H9 (cell line): ENCODE results near the gene KCNH2. TPM values are rescaled to one million over a fixed set of nuclear protein-coding genes. Genes with fewer than 3 reads are reported as not detected.

Experiments
- DNase-seq: peaks from one replicate; pipeline ENCODE4 v3.0.0-alpha.2; 2017
- H2AFZ ChIP-seq: one replicate; pipeline ENCODE4 v1.6.1; 2013; ENCODE audit warnings: mild to moderate bottlenecking, low read length, control low read depth, moderate library complexity
- H2AK5ac ChIP-seq: 2 replicates; pipeline ENCODE4 v1.6.1; 2013; ENCODE audit warnings: low read length, control low read depth, mixed read lengths; ENCODE audit not compliant: insufficient read length
- H2BK120ac ChIP-seq: one replicate; pipeline ENCODE4 v1.6.1; 2013; ENCODE audit warnings: low read depth, mild to moderate bottlenecking, low read length, control low read depth, inconsistent platforms; ENCODE audit not compliant: poor library complexity, severe bottlenecking
- H2BK12ac ChIP-seq: 2 replicates; pipeline ENCODE4 v1.6.1; 2013; ENCODE audit warnings: low read length, control low read depth, mixed read lengths, low read depth; ENCODE audit not compliant: insufficient read length
- H2BK15ac ChIP-seq: 2 replicates; pipeline ENCODE4 v1.6.1; 2013; ENCODE audit warnings: low read depth, low read length, control low read depth
- H2BK20ac ChIP-seq: one replicate; pipeline ENCODE4 v1.6.1; 2013; ENCODE audit warnings: low read depth, mild to moderate bottlenecking, low read length, control low read depth, inconsistent platforms; ENCODE audit not compliant: poor library complexity, severe bottlenecking
- H2BK5ac ChIP-seq: 2 replicates; pipeline ENCODE4 v1.6.1; 2013; ENCODE audit warnings: low read length, control low read depth, mixed read lengths; ENCODE audit not compliant: insufficient read length
- H3K14ac ChIP-seq: 2 replicates; pipeline ENCODE4 v1.6.1; 2013; ENCODE audit warnings: low read length, control low read depth; ENCODE audit not compliant: insufficient read depth
- H3K18ac ChIP-seq: 2 replicates; pipeline ENCODE4 v1.6.1; 2013; ENCODE audit warnings: low read depth, mild to moderate bottlenecking, mixed read lengths, low read length, control low read depth; ENCODE audit not compliant: insufficient read length
- H3K23ac ChIP-seq: 2 replicates; pipeline ENCODE4 v1.6.1; 2013; ENCODE audit warnings: low read length, control low read depth, mixed read lengths, low read depth; ENCODE audit not compliant: insufficient read length
- H3K23me2 ChIP-seq: 2 replicates; pipeline ENCODE4 v1.6.1; 2013; ENCODE audit warnings: low read depth, mild to moderate bottlenecking, mixed read lengths, low read length, control low read depth; ENCODE audit not compliant: insufficient read length, poor library complexity, severe bottlenecking
- H3K27ac ChIP-seq: 2 replicates; pipeline ENCODE4 v1.5.1; 2013; ENCODE audit warnings: low read length, control low read depth, mixed read lengths, low read depth; ENCODE audit not compliant: insufficient read length
- H3K27me3 ChIP-seq: 2 replicates; pipeline ENCODE4 v1.6.1; 2013; ENCODE audit warnings: low read length, control low read depth, inconsistent platforms; ENCODE audit not compliant: insufficient read depth
- H3K4ac ChIP-seq: 2 replicates; pipeline ENCODE4 v1.6.1; 2013; ENCODE audit warnings: low read depth, mild to moderate bottlenecking, control low read depth, inconsistent platforms, low read length, moderate library complexity
- H3K4me1 ChIP-seq: 2 replicates; pipeline ENCODE4 v1.6.1; 2013; ENCODE audit warnings: low read length, control low read depth, inconsistent platforms; ENCODE audit not compliant: insufficient read depth
- H3K4me2 ChIP-seq: 2 replicates; pipeline ENCODE4 v1.6.1; 2013; ENCODE audit warnings: low read length, control low read depth, mixed read lengths; ENCODE audit not compliant: insufficient read length, insufficient read depth
- H3K56ac ChIP-seq: 2 replicates; pipeline ENCODE4 v1.6.1; 2013; ENCODE audit warnings: low read depth, mild to moderate bottlenecking, mixed read lengths, low read length, control low read depth; ENCODE audit not compliant: insufficient read length
- H3K79me1 ChIP-seq: 2 replicates; pipeline ENCODE4 v1.6.1; 2013; ENCODE audit warnings: low read depth, mild to moderate bottlenecking, moderate library complexity, low read length, control low read depth, inconsistent platforms; ENCODE audit not compliant: insufficient read depth, poor library complexity, severe bottlenecking
- H3K79me2 ChIP-seq: 2 replicates; pipeline ENCODE4 v1.6.1; 2013; ENCODE audit warnings: low read length, control low read depth, inconsistent platforms; ENCODE audit not compliant: insufficient read depth
- H3K9ac ChIP-seq: 2 replicates; pipeline ENCODE4 v1.6.1; 2013; ENCODE audit warnings: low read length, control low read depth, mixed read lengths; ENCODE audit not compliant: insufficient read length; ENCODE audit errors: extremely low read depth
- H3K9me3 ChIP-seq: one replicate; pipeline ENCODE4 v1.6.1; 2013; ENCODE audit warnings: low read depth, low read length, inconsistent platforms; ENCODE audit not compliant: control insufficient read depth
- H3T11ph ChIP-seq: one replicate; pipeline ENCODE4 v1.6.1; 2013; ENCODE audit warnings: mild to moderate bottlenecking, low read length, control low read depth, inconsistent platforms
- H4K20me1 ChIP-seq: one replicate; pipeline ENCODE4 v1.6.1; 2013; ENCODE audit not compliant: control insufficient read depth, insufficient read length, insufficient read depth
- H4K5ac ChIP-seq: 2 replicates; pipeline ENCODE4 v1.6.1; 2013; ENCODE audit warnings: low read depth, mild to moderate bottlenecking, mixed read lengths, low read length, control low read depth; ENCODE audit not compliant: insufficient read length
- H4K8ac ChIP-seq: replicated peaks from 2 replicates; pipeline ENCODE4 v1.6.1; 2013; ENCODE audit warnings: low read length, control low read depth, mixed read lengths, low read depth; ENCODE audit not compliant: insufficient read length
- H4K91ac ChIP-seq: 2 replicates; pipeline ENCODE4 v1.6.1; 2013; ENCODE audit warnings: low read depth, mild to moderate bottlenecking, moderate library complexity, mixed read lengths, low read length, control low read depth; ENCODE audit not compliant: insufficient read length
- H3K27ac Mint-ChIP-seq, 3 experiments: 2 replicates in 2 of 3; 3 replicates in 1 of 3; pipeline ENCODE4 v1.8.0; 2020 to 2021; ENCODE audit warnings: mixed read lengths in 3 of 3, mild to moderate bottlenecking in 1 of 3, moderate library complexity in 1 of 3
- H3K27me3 Mint-ChIP-seq: 2 replicates; pipeline ENCODE4 v1.8.0; 2021; ENCODE audit warnings: low read depth, mild to moderate bottlenecking, moderate library complexity, mixed read lengths
- H3K36me3 Mint-ChIP-seq, 3 experiments: 2 replicates in 2 of 3; 3 replicates in 1 of 3; pipeline ENCODE4 v1.8.0; 2020 to 2021; ENCODE audit warnings: low read depth in 3 of 3, mixed read lengths in 3 of 3; ENCODE audit not compliant: insufficient read depth in 1 of 3
- H3K4me1 Mint-ChIP-seq, 2 experiments: 2 replicates each; pipeline ENCODE4 v1.8.0; 2020; ENCODE audit warnings: mixed read lengths in 2 of 2
- H3K4me3 Mint-ChIP-seq, 2 experiments: 2 replicates in 1 of 2; 3 replicates in 1 of 2; pipeline ENCODE4 v1.8.0; 2020 to 2021; ENCODE audit warnings: mild to moderate bottlenecking in 2 of 2, mixed read lengths in 2 of 2, moderate library complexity in 1 of 2
- H3K9me3 Mint-ChIP-seq, 2 experiments: 2 replicates in 1 of 2; 3 replicates in 1 of 2; pipeline ENCODE4 v1.8.0; 2020; ENCODE audit warnings: mild to moderate bottlenecking in 2 of 2, mixed read lengths in 2 of 2, moderate library complexity in 1 of 2
- WGBS: extraction: QIAGEN DNeasy Blood & Tissue Kit; methylation state at CpG from one replicate; pipeline ENCODE4 v1.1.7; 2013; ENCODE audit warnings: missing lambda C conversion rate, low lambda C conversion rate, mixed read lengths; ENCODE audit not compliant: insufficient read length; ENCODE audit errors: extremely low coverage; 5-methylcytosine and 5-hydroxymethylcytosine counted together
- total RNA-seq: library from RNA; stranded (reverse); gene quantifications from 2 replicates; pipeline ENCODE4 v1.2.1, GENCODE V29; 2021
- TF ChIP-seq, protein P1 (sequence below): fragments of 200-600 bp; sonication (generic); conservative IDR thresholded peaks from 3 replicates; pipeline ENCODE4 v1.8.0; 2021; ENCODE audit warnings: antibody characterized with exemption, mild to moderate bottlenecking

The KCNH2 gene
- total RNA-seq, 1 experiment from 2014 or later = 4.5 TPM

DNA sequence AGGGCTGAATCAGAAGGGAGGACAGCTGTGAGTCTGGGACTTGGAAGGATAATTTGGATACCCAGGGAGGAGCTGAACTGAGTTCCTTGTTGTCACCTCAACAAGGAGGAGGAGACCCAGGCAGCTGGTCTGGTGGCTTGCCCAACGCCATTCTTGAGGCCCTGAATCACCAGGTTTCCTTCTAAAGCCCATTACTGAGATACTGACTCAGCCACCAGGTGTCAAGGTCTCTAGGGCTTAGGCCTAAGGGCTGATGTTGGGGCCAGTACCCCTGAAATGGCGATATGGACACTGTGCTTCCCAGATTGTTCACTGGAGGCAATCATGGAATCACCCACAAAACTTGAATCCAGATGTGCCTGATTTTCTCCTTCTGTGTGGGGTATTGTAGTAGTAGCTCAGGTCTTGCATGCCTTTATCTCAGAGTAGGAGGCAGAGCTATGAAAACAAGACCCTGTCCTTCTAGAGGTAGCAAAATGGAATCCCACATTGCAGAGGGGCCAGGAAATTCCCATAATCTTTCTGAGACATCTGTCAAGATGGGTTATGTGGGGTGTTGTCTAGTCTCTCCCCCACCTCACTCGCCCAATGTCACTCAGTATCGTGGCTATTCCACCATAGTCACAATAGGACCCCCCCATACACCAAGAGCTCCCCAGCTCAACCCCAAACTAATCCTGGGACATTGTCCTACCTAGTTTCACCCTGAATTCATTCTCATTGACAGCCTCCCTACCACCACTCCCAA, 48.0 kb upstream of the KCNH2 start:
- H2BK20ac ChIP-seq = no peak overlapping the region
- no peak for DNase-seq
- H3K9me3 ChIP-seq = no peaks in the 10 kb centered on the region
- H2BK12ac ChIP-seq = no peak overlapping the region
- WGBS = no CpG with 5 or more reads among the region's 4 CpGs
- H3K18ac ChIP-seq = no peak overlapping the region
- H2AFZ ChIP-seq = no peak overlapping the region
- peak overlapping the region; percentile 40 for H2BK120ac ChIP-seq
- Mint-ChIP-seq H3K36me3 (no peaks in the 10 kb centered on the region; a peak in 1 of 7 replicates), H3K9me3 (no peaks in the 10 kb centered on the region; a peak in 1 of 5 replicates), H3K27me3 (peaks cover 39% of the 10 kb centered on the region), H3K4me3 (no peak overlapping the region; a peak in 1 of 5 replicates), H3K4me1 (peaks cover 23 to 39% of the 10 kb centered on the region in 2 experiments), H3K27ac (peak overlapping the region in 2 of 3 experiments; percentile 45 to 98; a peak in 3 of 7 replicates)
- H4K20me1 ChIP-seq = no peaks in the 10 kb centered on the region
- H4K5ac ChIP-seq = no peak overlapping the region
- no peak overlapping the region for H3K4ac ChIP-seq
- no peak overlapping the region for H3K23ac ChIP-seq
- peaks cover 2% of the 10 kb centered on the region; the same call in 1 of the 2 replicates for H3K4me1 ChIP-seq
- H3K27ac ChIP-seq = no peak overlapping the region
- H3K23me2 ChIP-seq = peaks cover 6% of the 10 kb centered on the region
- no peaks in the 10 kb centered on the region for H3K79me2 ChIP-seq
- H2BK15ac ChIP-seq = no peak overlapping the region
- H3K9ac ChIP-seq = no peak overlapping the region
- H3K14ac ChIP-seq = no peak overlapping the region
- H4K8ac ChIP-seq = no peak overlapping the region
- H4K91ac ChIP-seq = no peak overlapping the region
- no peak overlapping the region for H3K4me2 ChIP-seq
- no peak overlapping the region for H2AK5ac ChIP-seq
- H2BK5ac ChIP-seq = no peak overlapping the region
- H3K27me3 ChIP-seq = no peaks in the 10 kb centered on the region
- H3T11ph ChIP-seq = no peak overlapping the region
- H3K56ac ChIP-seq = no peak overlapping the region
- TF ChIP-seq, protein P1, sequence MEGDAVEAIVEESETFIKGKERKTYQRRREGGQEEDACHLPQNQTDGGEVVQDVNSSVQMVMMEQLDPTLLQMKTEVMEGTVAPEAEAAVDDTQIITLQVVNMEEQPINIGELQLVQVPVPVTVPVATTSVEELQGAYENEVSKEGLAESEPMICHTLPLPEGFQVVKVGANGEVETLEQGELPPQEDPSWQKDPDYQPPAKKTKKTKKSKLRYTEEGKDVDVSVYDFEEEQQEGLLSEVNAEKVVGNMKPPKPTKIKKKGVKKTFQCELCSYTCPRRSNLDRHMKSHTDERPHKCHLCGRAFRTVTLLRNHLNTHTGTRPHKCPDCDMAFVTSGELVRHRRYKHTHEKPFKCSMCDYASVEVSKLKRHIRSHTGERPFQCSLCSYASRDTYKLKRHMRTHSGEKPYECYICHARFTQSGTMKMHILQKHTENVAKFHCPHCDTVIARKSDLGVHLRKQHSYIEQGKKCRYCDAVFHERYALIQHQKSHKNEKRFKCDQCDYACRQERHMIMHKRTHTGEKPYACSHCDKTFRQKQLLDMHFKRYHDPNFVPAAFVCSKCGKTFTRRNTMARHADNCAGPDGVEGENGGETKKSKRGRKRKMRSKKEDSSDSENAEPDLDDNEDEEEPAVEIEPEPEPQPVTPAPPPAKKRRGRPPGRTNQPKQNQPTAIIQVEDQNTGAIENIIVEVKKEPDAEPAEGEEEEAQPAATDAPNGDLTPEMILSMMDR = no peak
- H3K79me1 ChIP-seq = no peaks in the 10 kb centered on the region
